CD14-positive monocyte (primary cell): ENCODE data around the gene CSNK1A1L. TPM values are rescaled to one million over a fixed set of nuclear protein-coding genes. Genes with fewer than 3 reads are reported as not detected.

Experiments
- DNase-seq, 3 donors: peaks; one replicate each; pipeline ENCODE4 v3.0.0-alpha.2; 2011 to 2022
- H2AFZ ChIP-seq: 2 replicates; pipeline ENCODE4 v1.6.0; 2012; ENCODE audit warnings: mild to moderate bottlenecking, low read depth, low read length, inconsistent platforms; ENCODE audit not compliant: insufficient read depth, poor library complexity, severe bottlenecking
- H3K27ac ChIP-seq, 2 donors: 1 replicate in 1 of 2; 2 replicates in 1 of 2; pipeline ENCODE4 v1.5.1; 2012 to 2013; ENCODE audit warnings: low read length in 2 of 2, control low read depth in 1 of 2, inconsistent platforms in 1 of 2, low read depth in 1 of 2, mild to moderate bottlenecking in 1 of 2
- H3K27me3 ChIP-seq, 2 donors: one replicate each; pipeline versions ENCODE4 v1.6.0 to v1.6.1; 2011 to 2013; ENCODE audit warnings: low read length in 2 of 2; ENCODE audit not compliant: control insufficient read depth in 2 of 2, insufficient read depth in 2 of 2
- H3K36me3 ChIP-seq, 2 donors: replicated peaks in 1 of 2; 1 replicate in 1 of 2; 2 replicates in 1 of 2; pipeline versions ENCODE4 v1.5.1 to v1.6.1; 2012 to 2013; ENCODE audit warnings: low read length in 2 of 2, control low read depth in 1 of 2, inconsistent platforms in 1 of 2, mild to moderate bottlenecking in 1 of 2; ENCODE audit not compliant: insufficient read depth in 2 of 2, control insufficient read depth in 1 of 2
- H3K4me1 ChIP-seq, 2 donors: 1 replicate in 1 of 2; 2 replicates in 1 of 2; pipeline versions ENCODE4 v1.5.1 to v1.6.1; 2012 to 2013; ENCODE audit warnings: low read length in 2 of 2, control low read depth in 1 of 2, inconsistent platforms in 1 of 2, mild to moderate bottlenecking in 1 of 2, moderate library complexity in 1 of 2; ENCODE audit not compliant: insufficient read depth in 2 of 2, control insufficient read depth in 1 of 2
- H3K4me2 ChIP-seq: replicated peaks from 2 replicates; pipeline ENCODE3; 2012; ENCODE audit warnings: low read length, moderate library complexity, mild to moderate bottlenecking; ENCODE audit not compliant: poor library complexity, severe bottlenecking; ENCODE audit errors: extremely low read depth
- H3K4me3 ChIP-seq, 3 experiments: fragments of 200-600 bp in 1 of 3; sonication (generic) in 1 of 3; replicated peaks in 1 of 3; 1 replicate in 2 of 3; 2 replicates in 1 of 3; pipeline ENCODE4 v1.5.1; 2011 to 2013; ENCODE audit warnings: low read length in 3 of 3, mild to moderate bottlenecking in 3 of 3, control low read depth in 2 of 3, low read depth in 2 of 3, inconsistent platforms in 1 of 3, moderate library complexity in 1 of 3
- H3K79me2 ChIP-seq: 2 replicates; pipeline ENCODE4 v1.6.0; 2012; ENCODE audit warnings: mild to moderate bottlenecking, control low read depth, inconsistent platforms, low read length, moderate library complexity; ENCODE audit not compliant: insufficient read depth
- H3K9ac ChIP-seq: 2 replicates; pipeline ENCODE4 v1.6.0; 2017; ENCODE audit warnings: low read length, mild to moderate bottlenecking; ENCODE audit not compliant: insufficient read depth, poor library complexity, severe bottlenecking
- H3K9me3 ChIP-seq, 2 donors: replicated peaks in 1 of 2; 1 replicate in 1 of 2; 2 replicates in 1 of 2; pipeline versions ENCODE4 v1.5.1 to v1.6.1; 2012 to 2013; ENCODE audit warnings: low read length in 2 of 2, control low read depth in 1 of 2; ENCODE audit not compliant: control insufficient read depth in 1 of 2, insufficient read depth in 1 of 2
- H4K20me1 ChIP-seq: 2 replicates; pipeline ENCODE4 v1.6.0; 2012; ENCODE audit warnings: mild to moderate bottlenecking, low read length, control low read depth, moderate library complexity; ENCODE audit not compliant: insufficient read depth
- H3K27ac Mint-ChIP-seq, 7 donors: one replicate each; pipeline ENCODE4 v1.8.0; 2020; ENCODE audit warnings: mild to moderate bottlenecking in 7 of 7, mixed read lengths in 7 of 7, moderate library complexity in 6 of 7, inconsistent platforms in 2 of 7
- H3K27me3 Mint-ChIP-seq, 3 donors: one replicate each; pipeline ENCODE4 v1.8.0; 2021 to 2022; ENCODE audit warnings: low read depth in 3 of 3, mild to moderate bottlenecking in 3 of 3, mixed read lengths in 3 of 3, moderate library complexity in 3 of 3, inconsistent platforms in 1 of 3
- H3K36me3 Mint-ChIP-seq, 2 donors: one replicate each; pipeline ENCODE4 v1.8.0; 2020; ENCODE audit warnings: mixed read lengths in 2 of 2, inconsistent platforms in 1 of 2, mild to moderate bottlenecking in 1 of 2
- H3K4me1 Mint-ChIP-seq: one replicate; pipeline ENCODE4 v1.8.0; 2020; ENCODE audit warnings: mild to moderate bottlenecking, mixed read lengths
- H3K4me3 Mint-ChIP-seq, 2 donors: one replicate each; pipeline ENCODE4 v1.8.0; 2020; ENCODE audit warnings: mild to moderate bottlenecking in 2 of 2, mixed read lengths in 2 of 2, moderate library complexity in 1 of 2
- H3K9me3 Mint-ChIP-seq, 7 donors: one replicate each; pipeline ENCODE4 v1.8.0; 2020 to 2022; ENCODE audit warnings: mixed read lengths in 7 of 7, mild to moderate bottlenecking in 6 of 7, moderate library complexity in 6 of 7, inconsistent platforms in 2 of 7
- WGBS: methylation state at CpG from one replicate; pipeline ENCODE4 v1.1.5; 2013; ENCODE audit warnings: missing lambda C conversion rate; ENCODE audit not compliant: insufficient coverage; 5-methylcytosine and 5-hydroxymethylcytosine counted together
- intact Hi-C, 2 donors: fragments of 100-400 bp; cut with micrococcal nuclease; formaldehyde crosslinking; loops; one replicate each; pipeline versions ENCODE4 v1.15.0 to v1.15.1; 2023
- polyA plus RNA-seq, 3 donors: library from polyadenylated mRNA; depleted of rRNA in 1 of 3; unstranded in 2 of 3; stranded (reverse) in 1 of 3; fragments of 300-500 nt in 2 of 3; fragments of >200 nt in 1 of 3; fragmentation: Illumina TruSeq in 2 of 3; gene quantifications; 1 replicate in 2 of 3; 2 replicates in 1 of 3; pipeline ENCODE4 v1.2.3, GENCODE V29; 2012 to 2021
- TF ChIP-seq, protein P1 (sequence below): fragments of 200-600 bp; IDR thresholded peaks from one replicate; pipeline ENCODE4 v1.8.0; 2022; ENCODE audit warnings: antibody characterized with exemption, mild to moderate bottlenecking

CSNK1A1L gene
- polyA plus RNA-seq, 3 donors: 0.07 TPM; not detected in 2

DNA sequence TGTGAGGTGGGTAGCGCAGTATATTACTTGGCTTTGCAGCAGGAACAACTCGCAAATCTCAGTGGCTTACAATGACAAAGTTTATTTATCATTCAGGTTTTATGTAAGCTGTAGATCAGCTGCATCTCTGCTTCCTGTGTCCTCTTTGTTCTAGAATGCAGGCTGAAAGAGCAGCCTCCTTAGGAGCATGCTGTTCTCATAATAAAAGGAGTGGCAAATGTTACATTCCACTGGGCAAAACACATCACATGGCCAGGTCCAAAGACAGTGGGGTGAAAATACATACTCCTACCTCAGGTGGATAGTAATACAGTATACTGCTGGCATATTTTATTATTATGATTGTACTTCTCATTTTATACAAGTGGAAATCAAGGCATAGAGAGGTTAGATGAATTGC lies 1.2 kb upstream of the CSNK1A1L start:
- Histone ChIP-seq H3K4me3 (no peak overlapping the region), H3K79me2 (no peaks in the 10 kb centered on the region), H3K27me3 (peaks cover 2 to 3% of the 10 kb centered on the region in 2 donors), H3K4me2 (no peak overlapping the region), H2AFZ (no peak overlapping the region), H3K4me1 (no peaks in the 10 kb centered on the region), H3K9ac (no peak overlapping the region), H4K20me1 (no peaks in the 10 kb centered on the region), H3K27ac (no peak overlapping the region), H3K36me3 (no peaks in the 10 kb centered on the region), H3K9me3 (peaks cover 0 to 3% of the 10 kb centered on the region in 2 donors)
- Mint-ChIP-seq H3K27ac (no peak overlapping the region), H3K27me3 (peaks cover 0 to 13% (median 6%) of the 10 kb centered on the region in 3 donors), H3K4me3 (no peak overlapping the region), H3K4me1 (no peaks in the 10 kb centered on the region), H3K9me3 (no peaks in the 10 kb centered on the region), H3K36me3 (peaks cover 0 to 2% of the 10 kb centered on the region in 2 donors)
- TF ChIP-seq, protein P1, sequence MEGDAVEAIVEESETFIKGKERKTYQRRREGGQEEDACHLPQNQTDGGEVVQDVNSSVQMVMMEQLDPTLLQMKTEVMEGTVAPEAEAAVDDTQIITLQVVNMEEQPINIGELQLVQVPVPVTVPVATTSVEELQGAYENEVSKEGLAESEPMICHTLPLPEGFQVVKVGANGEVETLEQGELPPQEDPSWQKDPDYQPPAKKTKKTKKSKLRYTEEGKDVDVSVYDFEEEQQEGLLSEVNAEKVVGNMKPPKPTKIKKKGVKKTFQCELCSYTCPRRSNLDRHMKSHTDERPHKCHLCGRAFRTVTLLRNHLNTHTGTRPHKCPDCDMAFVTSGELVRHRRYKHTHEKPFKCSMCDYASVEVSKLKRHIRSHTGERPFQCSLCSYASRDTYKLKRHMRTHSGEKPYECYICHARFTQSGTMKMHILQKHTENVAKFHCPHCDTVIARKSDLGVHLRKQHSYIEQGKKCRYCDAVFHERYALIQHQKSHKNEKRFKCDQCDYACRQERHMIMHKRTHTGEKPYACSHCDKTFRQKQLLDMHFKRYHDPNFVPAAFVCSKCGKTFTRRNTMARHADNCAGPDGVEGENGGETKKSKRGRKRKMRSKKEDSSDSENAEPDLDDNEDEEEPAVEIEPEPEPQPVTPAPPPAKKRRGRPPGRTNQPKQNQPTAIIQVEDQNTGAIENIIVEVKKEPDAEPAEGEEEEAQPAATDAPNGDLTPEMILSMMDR: no peak
- 100% methylated on average over 2 of the region's 2 CpGs for WGBS
- DNase-seq: no peak
- intact Hi-C loops: no loop called here

DNA sequence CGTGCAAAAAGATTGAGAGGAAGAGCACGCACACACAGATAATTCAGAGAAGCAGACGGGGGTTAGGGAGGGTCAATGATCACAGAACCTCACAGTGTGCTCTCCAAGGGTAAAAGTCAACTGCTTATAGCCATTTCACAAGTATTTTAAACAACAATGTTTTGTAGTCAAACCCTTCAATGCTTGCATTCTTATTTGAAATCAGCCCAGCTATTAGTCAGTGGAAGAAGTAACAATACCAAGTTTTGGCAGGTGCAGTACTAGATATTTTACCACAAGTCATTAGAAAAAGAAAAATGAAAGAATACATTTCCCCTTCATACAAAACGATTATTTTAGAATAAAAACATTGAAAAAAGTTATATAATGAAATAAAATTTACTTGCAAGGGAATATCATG lies 2.6 kb downstream of the CSNK1A1L start:
- no peak overlapping the region for H3K27ac ChIP-seq
- Mint-ChIP-seq H3K27me3 (peaks cover 9 to 18% (median 18%) of the 10 kb centered on the region in 3 donors), H3K4me1 (no peaks in the 10 kb centered on the region), H3K9me3 (no peaks in the 10 kb centered on the region), H3K36me3 (peaks cover 0 to 2% of the 10 kb centered on the region in 2 donors), H3K27ac (no peak overlapping the region), H3K4me3 (no peak overlapping the region)
- H3K4me2 ChIP-seq: no peak overlapping the region
- no CpG with 5 or more reads among the region's 4 CpGs for WGBS
- no peak overlapping the region for H3K4me3 ChIP-seq
- peaks cover 0 to 3% of the 10 kb centered on the region in 2 donors for H3K9me3 ChIP-seq
- H3K4me1 ChIP-seq: no peaks in the 10 kb centered on the region
- peaks cover 4 to 5% of the 10 kb centered on the region in 2 donors for H3K27me3 ChIP-seq
- no peaks in the 10 kb centered on the region for H3K36me3 ChIP-seq
- H3K79me2 ChIP-seq: no peaks in the 10 kb centered on the region
- H3K9ac ChIP-seq: no peak overlapping the region
- intact Hi-C loops: no loop called here
- H4K20me1 ChIP-seq: no peaks in the 10 kb centered on the region
- H2AFZ ChIP-seq: no peak overlapping the region
- TF ChIP-seq, protein P1: no peak
- DNase-seq: no peak
